Ishikawa (cell line): ENCODE data around the gene PLCB4.

Experiments
- MAX ChIP-seq: IDR thresholded peaks from 2 replicates; pipeline ENCODE4 v1.6.1; 2012
- NFIC ChIP-seq: IDR thresholded peaks from 2 replicates; pipeline ENCODE4 v1.6.1; 2012
- RAD21 ChIP-seq: IDR thresholded peaks from 2 replicates; pipeline ENCODE4 v1.6.1; 2012; ENCODE audit warnings: low read depth

- TF ChIP-seq MAX (no peak), RAD21 (no peak), NFIC (no peak)
Observed at GRCh38 chr20:9130521-9130920, 61.6 kb downstream of the PLCB4 start.
